H1 (cell line): Measurements from ENCODE around the gene SLC44A5.

ENCODE experiments used
- ASH2L ChIP-seq: fragments of 200-600, 300-600 bp; sonication (generic); IDR thresholded peaks from one replicate; pipeline ENCODE4 v1.7.1; 2017; ENCODE audit warnings: low read length
- BCL11A ChIP-seq, 2 experiments: IDR thresholded peaks; one replicate each; pipeline ENCODE4 v1.6.1; 2011; ENCODE audit warnings: low read depth in 2 of 2, low read length in 2 of 2, mild to moderate bottlenecking in 2 of 2
- CHD2 ChIP-seq: IDR thresholded peaks from 2 replicates; pipeline ENCODE4 v1.6.1; 2012; ENCODE audit warnings: low read length, improper control_type of control experiment
- HDAC2 ChIP-seq, 2 experiments: fragments of 300-600 bp in 1 of 2; sonication (generic) in 1 of 2; IDR thresholded peaks; 2 replicates each; pipeline ENCODE4 v1.6.1; 2011 to 2012; ENCODE audit warnings: low read depth in 2 of 2, low read length in 2 of 2, mild to moderate bottlenecking in 2 of 2, moderate library complexity in 2 of 2, borderline replicate concordance in 1 of 2, inconsistent platforms in 1 of 2
- PHF8 ChIP-seq: fragments of 200-600 bp; sonication (generic); conservative IDR thresholded peaks from 2 replicates; pipeline ENCODE4 v1.7.1; 2012; ENCODE audit warnings: low read depth, mild to moderate bottlenecking, inconsistent platforms, low read length, moderate library complexity
- POLR2A ChIP-seq, 2 experiments: IDR thresholded peaks; 1 replicate in 1 of 2; 2 replicates in 1 of 2; pipeline ENCODE4 v1.6.1; 2011; ENCODE audit warnings: low read depth in 2 of 2, low read length in 2 of 2, mild to moderate bottlenecking in 2 of 2; ENCODE audit errors: control extremely low read depth in 1 of 2
- SP1 ChIP-seq: IDR thresholded peaks from 2 replicates; pipeline ENCODE4 v1.6.1; 2011; ENCODE audit warnings: low read depth, low read length
- SUZ12 ChIP-seq: fragments of 200-600 bp; sonication (generic); IDR thresholded peaks from 2 replicates; pipeline ENCODE4 v1.6.1; 2012; ENCODE audit warnings: mild to moderate bottlenecking, inconsistent platforms, low read length, moderate library complexity, mixed read lengths
- TF ChIP-seq, protein P1 (sequence below), 3 experiments: IDR thresholded peaks; 1 replicate in 2 of 3; 2 replicates in 1 of 3; pipeline versions ENCODE4 v1.5.1 to v1.6.1; 2011; ENCODE audit warnings: low read length in 3 of 3, mild to moderate bottlenecking in 3 of 3, inconsistent platforms in 2 of 3, low read depth in 1 of 3, moderate library complexity in 1 of 3; ENCODE audit not compliant: insufficient read depth in 1 of 3; ENCODE audit errors: control extremely low read depth in 1 of 3

- no peak for TF ChIP-seq PHF8
- TF ChIP-seq, protein P1, sequence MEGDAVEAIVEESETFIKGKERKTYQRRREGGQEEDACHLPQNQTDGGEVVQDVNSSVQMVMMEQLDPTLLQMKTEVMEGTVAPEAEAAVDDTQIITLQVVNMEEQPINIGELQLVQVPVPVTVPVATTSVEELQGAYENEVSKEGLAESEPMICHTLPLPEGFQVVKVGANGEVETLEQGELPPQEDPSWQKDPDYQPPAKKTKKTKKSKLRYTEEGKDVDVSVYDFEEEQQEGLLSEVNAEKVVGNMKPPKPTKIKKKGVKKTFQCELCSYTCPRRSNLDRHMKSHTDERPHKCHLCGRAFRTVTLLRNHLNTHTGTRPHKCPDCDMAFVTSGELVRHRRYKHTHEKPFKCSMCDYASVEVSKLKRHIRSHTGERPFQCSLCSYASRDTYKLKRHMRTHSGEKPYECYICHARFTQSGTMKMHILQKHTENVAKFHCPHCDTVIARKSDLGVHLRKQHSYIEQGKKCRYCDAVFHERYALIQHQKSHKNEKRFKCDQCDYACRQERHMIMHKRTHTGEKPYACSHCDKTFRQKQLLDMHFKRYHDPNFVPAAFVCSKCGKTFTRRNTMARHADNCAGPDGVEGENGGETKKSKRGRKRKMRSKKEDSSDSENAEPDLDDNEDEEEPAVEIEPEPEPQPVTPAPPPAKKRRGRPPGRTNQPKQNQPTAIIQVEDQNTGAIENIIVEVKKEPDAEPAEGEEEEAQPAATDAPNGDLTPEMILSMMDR (IDR thresholded peaks at IDR 0.05; ENCODE audit: control extremely low read depth in 1 of 3, insufficient read depth in 1 of 3, low read depth in 1 of 3, low read length in 3 of 3): no peak
- no peak for TF ChIP-seq POLR2A (IDR thresholded peaks at IDR 0.05; ENCODE audit: control extremely low read depth in 1 of 2, low read depth in 2 of 2, low read length in 2 of 2)
- no peak for TF ChIP-seq CHD2
- TF ChIP-seq HDAC2 (IDR thresholded peaks at IDR 0.05; ENCODE audit: borderline replicate concordance in 1 of 2, low read depth in 2 of 2, low read length in 2 of 2): no peak
- no peak for TF ChIP-seq SP1
- no peak for TF ChIP-seq SUZ12
- TF ChIP-seq ASH2L: no peak
- TF ChIP-seq BCL11A (IDR thresholded peaks at IDR 0.05; ENCODE audit: low read depth in 2 of 2, low read length in 2 of 2): no peak
Measured at GRCh38 chr1:75275631-75276030, 335.3 kb downstream of the SLC44A5 start.
